H1 (cell line): ENCODE data around the gene LY6G6C. TPM values are rescaled to one million over a fixed set of nuclear protein-coding genes. Genes with fewer than 3 reads are reported as not detected.
A peak's percentile ranks its signal among the peaks of the same experiment; 100 is the strongest.

Experiments used
- KDM4A ChIP-seq: IDR thresholded peaks from one replicate; pipeline ENCODE4 v1.7.1; 2012; ENCODE audit warnings: low read depth, mild to moderate bottlenecking, moderate library complexity, low read length, inconsistent platforms; ENCODE audit not compliant: severe bottlenecking
- RAD21 ChIP-seq, 2 experiments: IDR thresholded peaks in 1 of 2; conservative IDR thresholded peaks in 1 of 2; 2 replicates each; pipeline ENCODE4 v1.6.1; 2011; ENCODE audit warnings: low read depth in 2 of 2, low read length in 2 of 2, improper control_type of control experiment in 1 of 2, inconsistent platforms in 1 of 2, mild to moderate bottlenecking in 1 of 2, moderate library complexity in 1 of 2
- SUZ12 ChIP-seq: fragments of 200-600 bp; sonication (generic); IDR thresholded peaks from 2 replicates; pipeline ENCODE4 v1.6.1; 2012; ENCODE audit warnings: mild to moderate bottlenecking, inconsistent platforms, low read length, moderate library complexity, mixed read lengths
- ZNF274 ChIP-seq: IDR thresholded peaks from 2 replicates; pipeline ENCODE4 v1.7.0; 2012; ENCODE audit warnings: low read length, borderline replicate concordance; ENCODE audit errors: extremely low read depth
- polyA plus RNA-seq, 7 experiments: library from polyadenylated mRNA; depleted of rRNA in 3 of 7; stranded (reverse) in 5 of 7; unstranded in 2 of 7; fragments of >200 nt in 5 of 7; fragments of 200-250 nt in 2 of 7; gene quantifications; 1 replicate in 5 of 7; 2 replicates in 1 of 7; 4 replicates in 1 of 7; pipeline versions ENCODE4 v1.2.1 to v1.2.3, GENCODE V29; 2011 to 2013; ENCODE audit warnings: missing spikeins in 2 of 7, mixed read lengths in 2 of 7
- total RNA-seq: library from RNA; stranded (reverse); fragmentation: NEBNext Ultra II Directional; extraction: Animal tissue kit (Norgen Biotek cat#: 25700); gene quantifications from 2 replicates; pipeline ENCODE4 v1.2.1, GENCODE V29; 2021

The LY6G6C gene
- total and polyA plus RNA-seq, 2 of the 8 experiments (the other 6 are each of a cell fraction or from before 2014, with no cell fraction given) = 0.23 TPM; not detected in 1

GRCh38 chr6:31681135-31681671 lies 40.3 kb downstream of the LY6G6C start (continued):
- TF ChIP-seq SUZ12 (peak; percentile 20; the same call in 1 of the 2 replicates), ZNF274 (no peak), KDM4A (peak; percentile 56), RAD21 (IDR thresholded peaks at IDR 0.05 in 1 of 2, conservative IDR thresholded peaks at IDR 0.05 in 1 of 2; ENCODE audit: low read depth in 2 of 2, low read length in 2 of 2) (no peak; a peak in 1 of 4 replicates)
- TF ChIP-seq, all 59 proteins: peak for 6
